DMS153 treated with DMSO at 0.1 percent for 48 hours (cell line): ENCODE data around the gene COMMD2.

ENCODE experiments used
- DNase-seq: peaks from one replicate; lab custom pipeline; 2025; ENCODE audit not compliant: unreplicated experiment; lab: John Stamatoyannopoulos, UW

Gene COMMD2

DNA sequence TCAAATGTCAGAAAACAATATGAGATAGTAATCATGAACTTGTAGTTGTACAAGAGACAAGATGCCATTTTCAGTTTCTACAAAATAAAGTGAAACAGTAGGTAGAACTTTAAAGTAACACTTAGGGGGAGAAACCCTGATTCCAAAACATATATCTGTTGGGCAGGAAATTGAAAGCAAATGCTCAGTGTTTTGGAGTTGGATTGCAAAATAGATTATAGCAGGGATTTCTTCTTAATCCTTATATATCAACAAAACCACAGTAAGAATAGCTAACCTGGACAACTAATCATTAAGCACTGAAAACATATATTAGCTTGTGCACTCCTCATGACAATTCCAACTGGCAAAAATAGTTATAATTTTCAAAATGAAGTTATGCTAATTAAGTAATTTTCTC, 46.9 kb downstream of the COMMD2 start:
- no peak for DNase-seq

DNA sequence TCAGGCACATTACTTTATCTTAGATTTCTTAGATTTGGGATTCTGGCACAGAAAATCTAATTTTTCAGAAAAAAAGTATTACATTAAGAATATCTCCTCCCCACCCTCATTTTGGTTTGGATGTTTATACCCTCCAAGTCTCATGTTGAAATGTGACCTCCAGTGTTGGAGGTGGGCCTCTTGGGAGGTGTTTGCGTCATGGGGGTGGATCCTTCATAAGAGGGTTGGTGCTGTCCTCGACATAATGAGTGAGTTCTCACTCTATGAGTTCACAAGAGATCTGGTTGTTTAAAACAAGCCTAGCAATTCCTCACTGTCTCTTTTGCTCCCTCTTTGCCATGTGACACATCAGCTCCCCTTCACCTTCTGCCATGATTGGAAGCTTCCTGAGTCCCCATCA, 48.8 kb downstream of the COMMD2 start:
- DNase-seq: no peak

DNA sequence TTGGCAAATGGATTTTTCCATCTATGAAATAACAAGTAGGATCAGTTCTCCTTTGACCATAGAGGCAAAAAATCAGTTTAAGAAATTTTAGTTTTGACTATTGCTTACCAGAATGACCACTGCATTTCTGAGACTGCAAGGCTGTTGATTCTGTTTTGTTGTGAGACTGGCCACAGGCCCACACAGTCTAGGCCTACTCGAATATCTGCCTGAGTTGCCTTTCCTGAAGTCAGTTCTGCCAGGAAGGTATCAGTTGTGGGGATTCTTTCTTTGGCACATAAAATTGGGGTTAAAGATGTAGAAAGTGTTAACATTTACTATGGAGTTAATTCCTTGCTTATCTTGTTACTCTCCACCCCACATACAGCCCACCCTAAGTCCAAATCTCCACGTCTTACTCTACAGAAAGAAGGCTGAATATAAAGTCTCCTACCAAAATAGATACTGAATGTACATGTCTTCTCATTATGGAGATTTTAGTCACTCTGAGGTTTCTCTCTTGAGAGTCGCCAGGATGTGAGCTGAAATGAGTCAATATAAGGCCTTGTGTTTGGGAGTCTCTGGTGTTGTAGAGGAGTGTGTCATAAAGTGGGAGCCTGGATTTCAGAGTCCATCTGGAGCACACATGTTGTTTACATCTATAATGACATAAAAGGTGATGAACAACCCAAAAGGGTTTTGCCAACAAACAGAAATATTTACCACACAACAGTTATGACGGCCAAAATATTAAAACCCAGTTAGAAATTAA, 49.4 kb downstream of the COMMD2 start:
- DNase-seq: no peak

DNA sequence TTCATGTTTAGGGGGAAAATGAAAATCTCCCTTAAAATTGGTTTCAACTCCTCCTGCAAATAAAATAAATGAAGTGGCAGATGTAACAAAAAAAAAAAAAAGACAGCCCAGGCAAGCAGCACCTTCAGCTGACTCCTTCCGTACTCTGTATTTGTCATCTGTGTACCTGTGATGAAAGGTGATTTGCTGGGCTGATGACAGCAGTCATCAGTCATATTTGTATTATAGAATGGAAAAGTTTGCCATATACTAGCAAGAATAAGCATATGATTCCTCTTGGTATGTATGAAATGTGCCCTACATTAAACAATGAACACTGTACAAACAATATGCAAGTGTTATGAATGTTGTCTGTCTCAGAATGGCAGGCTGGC, 50.3 kb downstream of the COMMD2 start:
- DNase-seq: no peak

DNA sequence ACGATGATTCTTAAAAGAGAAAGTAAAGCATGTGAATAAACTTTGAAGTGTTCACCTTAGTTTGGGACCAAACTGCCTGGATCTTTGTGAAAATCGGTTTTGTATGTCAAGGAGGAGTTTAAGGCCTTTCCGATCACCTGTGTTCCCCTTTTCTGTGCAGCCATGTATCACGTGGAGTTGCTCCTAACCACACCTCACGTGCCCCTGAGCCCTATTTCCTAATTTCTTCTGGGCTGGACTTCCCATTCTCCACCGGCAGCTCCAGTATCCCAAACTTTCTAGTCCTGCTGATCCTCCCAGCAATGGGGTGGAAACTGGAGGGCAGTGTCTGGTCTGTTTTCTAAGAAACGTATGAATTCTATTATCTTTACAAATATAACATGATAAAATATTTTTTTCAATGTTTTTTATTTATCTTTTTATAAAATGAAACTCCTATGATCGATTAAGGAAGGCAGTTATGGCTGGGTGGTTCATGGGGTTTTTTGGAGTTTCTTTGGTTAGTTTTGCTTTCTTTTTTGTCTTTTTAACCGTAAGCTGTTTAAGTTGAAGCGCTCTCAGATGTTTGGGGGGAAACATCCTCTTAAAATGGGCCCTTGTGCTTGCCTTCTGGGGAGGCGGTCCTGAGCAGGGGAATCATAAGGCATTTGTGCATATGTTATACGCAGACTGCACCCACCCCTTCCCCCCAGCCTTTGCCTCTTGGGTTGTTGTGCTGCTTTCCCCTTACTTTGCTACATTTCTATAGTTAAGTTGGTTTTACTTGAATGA, 50.9 kb downstream of the COMMD2 start:
- no peak for DNase-seq
